Sigmoid colon (tissue), 7 donors: ENCODE measurements around the gene ERAL1. TPM values are rescaled to one million over a fixed set of nuclear protein-coding genes. Genes with fewer than 3 reads are reported as not detected.
"Not testable (repeated sequence)": the region's sequence is repeated elsewhere in the genome, so short reads cannot be mapped to it uniquely, and the experiment has no call there.

ENCODE experiments used
- DNase-seq: peaks from one replicate; pipeline ENCODE4 v3.0.0-alpha.2; 2019
- H3K27ac ChIP-seq, 4 donors: fragments of 200-600 bp; sonication (generic); one replicate each; pipeline ENCODE4 v1.5.1; 2016 to 2019; ENCODE audit warnings: mild to moderate bottlenecking in 1 of 4
- H3K27me3 ChIP-seq, 3 donors: fragments of 200-600 bp; sonication (generic); one replicate each; pipeline ENCODE4 v1.5.1; 2019; ENCODE audit warnings: mild to moderate bottlenecking in 1 of 3
- H3K36me3 ChIP-seq, 4 donors: fragments of 200-600 bp; sonication (generic); one replicate each; pipeline ENCODE4 v1.5.1; 2016 to 2019
- H3K4me1 ChIP-seq, 4 donors: fragments of 200-600 bp; sonication (generic); one replicate each; pipeline ENCODE4 v1.5.1; 2017 to 2019
- H3K4me3 ChIP-seq, 4 donors: fragments of 200-600 bp; sonication (generic); one replicate each; pipeline ENCODE4 v1.5.1; 2017 to 2019; ENCODE audit warnings: mild to moderate bottlenecking in 2 of 4, moderate library complexity in 1 of 4
- H3K9me3 ChIP-seq, 4 donors: fragments of 200-600 bp in 3 of 4; sonication (generic) in 3 of 4; one replicate each; pipeline versions ENCODE4 v1.5.1 to v1.6.1; 2013 to 2019
- EP300 ChIP-seq, 4 donors: sonication (generic); formaldehyde crosslinking; IDR thresholded peaks; one replicate each; pipeline ENCODE4 v1.6.1; 2017; ENCODE audit warnings: antibody characterized with exemption in 4 of 4
- POLR2A ChIP-seq, 2 donors: fragments of 450-650 bp; IDR thresholded peaks; one replicate each; pipeline ENCODE4 v1.6.1; 2016; ENCODE audit warnings: antibody characterized with exemption in 2 of 2, mild to moderate bottlenecking in 2 of 2, moderate library complexity in 2 of 2
- POLR2AphosphoS5 ChIP-seq, 4 donors: sonication (generic); formaldehyde crosslinking; IDR thresholded peaks; one replicate each; pipeline ENCODE4 v1.6.1; 2017; ENCODE audit warnings: antibody characterized with exemption in 4 of 4
- WGBS, 2 donors: extraction: QIAGEN DNeasy Blood & Tissue Kit; methylation state at CpG; one replicate each; pipeline ENCODE4 v1.1.7; 2013; 5-methylcytosine and 5-hydroxymethylcytosine counted together
- intact Hi-C: fragments of 100-400 bp; cut with DNase I; formaldehyde crosslinking; loops from one replicate; pipeline ENCODE4 v1.15.1; 2023
- polyA plus RNA-seq, 3 donors: library from polyadenylated mRNA; stranded (reverse); fragments of 200-250 nt; gene quantifications; one replicate each; pipeline ENCODE4 v1.2.3, GENCODE V29; 2013
- total RNA-seq, 4 donors: library from RNA; depleted of rRNA; stranded (reverse); fragments of >200 nt; gene quantifications; one replicate each; pipeline ENCODE4 v1.1.0, GENCODE V29; 2016
- TF ChIP-seq, protein P1 (sequence below), 4 experiments: fragments of 450-650 bp in 3 of 4; fragments of 200-600 bp in 1 of 4; IDR thresholded peaks; one replicate each; pipeline ENCODE4 v1.5.1; 2016 to 2019; ENCODE audit warnings: antibody characterized with exemption in 4 of 4, mild to moderate bottlenecking in 3 of 4, moderate library complexity in 2 of 4
- donor health status: healthy with polysubstance abuse.
- donor health status: Bipolar disorder and iron deficiency.
- donor health status: healthy.

ERAL1 gene
- total and polyA plus RNA-seq, 7 donors: 20.2 to 43.2 (median 34.6) TPM

DNA sequence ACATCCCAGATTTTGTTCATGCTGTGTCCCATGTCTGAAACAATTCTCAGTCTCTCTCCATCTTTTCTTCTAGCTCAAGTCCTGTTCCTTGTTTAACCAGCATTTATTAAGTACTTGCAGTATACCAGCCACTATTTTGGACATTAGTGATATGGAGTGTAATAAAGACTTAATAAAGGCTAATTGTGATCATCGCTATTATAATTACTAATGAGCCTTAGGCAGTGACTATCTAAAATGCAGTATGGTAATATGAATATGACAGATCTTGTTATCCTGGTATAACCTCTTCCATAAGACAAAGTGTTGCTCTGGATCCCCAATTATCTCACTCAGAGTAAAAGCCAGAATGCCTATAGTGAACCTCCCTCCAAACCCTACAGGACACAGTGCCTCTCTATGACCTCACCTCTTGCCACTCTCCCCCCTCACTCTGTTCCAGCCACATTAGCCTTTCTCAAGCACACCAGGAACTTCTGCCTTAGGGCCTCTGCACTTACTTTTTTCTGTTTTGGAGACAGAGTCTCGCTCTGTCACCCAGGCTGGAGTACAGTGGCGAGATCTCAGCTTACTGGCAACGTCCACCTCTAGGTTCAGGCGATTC lies 44.5 kb downstream of the ERAL1 start:
- TF ChIP-seq POLR2A (IDR thresholded peaks at IDR 0.05): no peak
- no peaks in the 10 kb centered on the region for H3K36me3 ChIP-seq
- peaks cover 0 to 40% (median 36%) of the 10 kb centered on the region in 4 donors for H3K4me1 ChIP-seq
- WGBS, 2 donors: 97% methylated on average over 5 of the region's 5 CpGs
- H3K4me3 ChIP-seq: no peak overlapping the region
- DNase-seq: no peak
- H3K9me3 ChIP-seq: no peaks in the 10 kb centered on the region
- no peaks in the 10 kb centered on the region for H3K27me3 ChIP-seq
- intact Hi-C loops: loop anchor here (5.0 kb wide), 3 partner anchors 47 to 172 kb away; partner anchors contain the start of genes NEK8 and TLCD1
- H3K27ac ChIP-seq: peak overlapping the region in 1 of 4 donors; percentile 96

DNA sequence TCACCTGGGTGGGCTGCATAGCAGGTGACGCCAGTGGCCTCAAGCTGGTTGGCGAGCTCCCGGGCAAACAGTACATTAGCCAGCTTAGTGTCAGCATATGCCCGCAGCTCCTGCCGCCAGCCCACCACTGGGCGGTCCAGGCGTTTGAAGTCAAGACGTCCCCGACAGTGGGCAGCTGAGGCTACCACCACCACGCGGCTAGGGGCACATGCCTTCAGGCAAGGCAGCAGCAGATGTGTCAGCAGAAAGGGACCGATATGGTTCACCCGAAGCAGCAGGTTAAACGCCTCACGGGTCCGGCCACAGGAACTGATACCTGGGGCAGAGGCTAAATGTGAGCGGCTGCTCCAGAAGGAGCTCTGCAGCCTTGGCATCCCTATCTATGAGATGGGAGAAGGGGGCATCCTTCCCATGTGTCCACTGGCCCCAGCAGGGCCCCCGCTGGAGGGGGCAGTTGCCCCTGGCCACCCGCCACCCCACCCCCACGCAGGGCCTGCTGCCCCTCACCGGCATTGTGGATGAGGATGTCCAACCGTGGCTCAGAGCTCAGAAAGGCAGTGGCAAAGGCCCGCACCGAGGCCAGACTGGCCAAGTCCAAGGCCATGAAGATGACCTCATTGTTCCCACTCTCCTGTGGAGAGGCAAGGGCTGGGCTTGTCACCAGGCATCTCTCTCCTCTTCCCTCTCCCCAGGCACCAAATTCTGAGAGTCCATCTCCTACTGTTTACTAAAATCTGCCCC lies 46.3 kb downstream of the ERAL1 start:
- Histone ChIP-seq H3K27me3 (no peaks in the 10 kb centered on the region), H3K4me1 (peaks cover 0 to 37% (median 33%) of the 10 kb centered on the region in 4 donors), H3K27ac (no peak overlapping the region), H3K36me3 (peaks cover 3 to 8% (median 5%) of the 10 kb centered on the region in 4 donors), H3K4me3 (no peak overlapping the region), H3K9me3 (no peaks in the 10 kb centered on the region)
- intact Hi-C loops: no loop called here
- TF ChIP-seq POLR2A (IDR thresholded peaks at IDR 0.05): no peak
- no peak for TF ChIP-seq EP300 (IDR thresholded peaks at IDR 0.05)
- no peak for TF ChIP-seq POLR2AphosphoS5 (IDR thresholded peaks at IDR 0.05)
- TF ChIP-seq, protein P1, sequence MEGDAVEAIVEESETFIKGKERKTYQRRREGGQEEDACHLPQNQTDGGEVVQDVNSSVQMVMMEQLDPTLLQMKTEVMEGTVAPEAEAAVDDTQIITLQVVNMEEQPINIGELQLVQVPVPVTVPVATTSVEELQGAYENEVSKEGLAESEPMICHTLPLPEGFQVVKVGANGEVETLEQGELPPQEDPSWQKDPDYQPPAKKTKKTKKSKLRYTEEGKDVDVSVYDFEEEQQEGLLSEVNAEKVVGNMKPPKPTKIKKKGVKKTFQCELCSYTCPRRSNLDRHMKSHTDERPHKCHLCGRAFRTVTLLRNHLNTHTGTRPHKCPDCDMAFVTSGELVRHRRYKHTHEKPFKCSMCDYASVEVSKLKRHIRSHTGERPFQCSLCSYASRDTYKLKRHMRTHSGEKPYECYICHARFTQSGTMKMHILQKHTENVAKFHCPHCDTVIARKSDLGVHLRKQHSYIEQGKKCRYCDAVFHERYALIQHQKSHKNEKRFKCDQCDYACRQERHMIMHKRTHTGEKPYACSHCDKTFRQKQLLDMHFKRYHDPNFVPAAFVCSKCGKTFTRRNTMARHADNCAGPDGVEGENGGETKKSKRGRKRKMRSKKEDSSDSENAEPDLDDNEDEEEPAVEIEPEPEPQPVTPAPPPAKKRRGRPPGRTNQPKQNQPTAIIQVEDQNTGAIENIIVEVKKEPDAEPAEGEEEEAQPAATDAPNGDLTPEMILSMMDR (IDR thresholded peaks at IDR 0.05): no peak
- DNase-seq: no peak
- 92% methylated on average over 24 of the region's 24 CpGs for WGBS, 2 donors

DNA sequence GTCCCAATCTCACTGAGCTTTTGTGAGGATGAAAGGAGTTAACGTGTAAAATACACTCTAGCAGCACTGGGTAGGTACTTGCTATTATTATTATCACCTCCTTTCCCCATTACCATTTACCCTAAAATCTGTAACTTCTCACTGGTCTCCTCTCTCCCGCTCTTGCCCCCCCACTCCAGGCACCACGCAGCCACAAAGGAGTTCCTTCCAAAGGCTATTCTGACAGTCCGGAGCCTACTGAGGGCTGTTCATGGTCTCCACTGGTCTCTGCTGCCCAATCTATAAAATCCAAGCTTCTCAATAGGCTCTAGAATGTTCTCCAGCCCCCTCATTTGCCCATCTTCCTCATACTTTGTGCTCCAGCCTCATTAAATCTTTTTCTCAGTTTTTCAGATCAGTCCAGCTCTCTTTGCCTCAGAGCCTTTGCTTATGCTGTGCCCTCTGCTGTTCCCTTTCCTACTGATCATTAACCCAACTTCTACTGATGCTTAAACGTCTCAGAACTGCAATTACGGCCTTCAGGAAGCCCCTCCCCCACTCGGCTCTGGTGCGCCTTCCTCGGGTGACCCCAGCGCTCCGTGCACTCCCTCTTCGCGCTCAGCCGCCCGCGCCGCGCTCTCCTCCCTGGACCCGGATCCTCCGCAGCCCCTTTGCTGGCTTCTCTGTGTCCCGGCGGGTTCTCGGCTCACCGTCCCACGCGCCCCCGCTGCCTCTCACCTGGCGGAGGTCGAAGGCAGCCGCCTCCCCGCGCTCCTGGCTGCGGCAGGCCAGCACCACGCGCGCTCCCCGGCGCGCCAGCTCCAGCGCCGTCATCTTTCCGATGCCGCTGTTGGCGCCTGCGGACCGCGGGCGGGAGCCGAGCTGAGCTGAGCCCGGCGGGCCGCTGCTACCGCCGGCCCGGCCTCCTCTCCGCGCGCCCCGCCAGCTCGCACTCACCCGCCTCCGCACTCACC lies 47.3 kb downstream of the ERAL1 start:
- no peaks in the 10 kb centered on the region for H3K27me3 ChIP-seq
- intact Hi-C loops: no loop called here
- peaks cover 0 to 40% (median 35%) of the 10 kb centered on the region in 4 donors for H3K4me1 ChIP-seq
- no peak for DNase-seq
- H3K36me3 ChIP-seq: peaks cover 4 to 18% (median 12%) of the 10 kb centered on the region in 4 donors
- no peaks in the 10 kb centered on the region for H3K9me3 ChIP-seq
- peak overlapping the region; percentile 45 to 82 (median 74) for H3K4me3 ChIP-seq
- TF ChIP-seq POLR2AphosphoS5 (IDR thresholded peaks at IDR 0.05): no peak
- TF ChIP-seq, protein P1 (IDR thresholded peaks at IDR 0.05): no peak
- TF ChIP-seq EP300 (IDR thresholded peaks at IDR 0.05): no peak
- WGBS, 2 donors: 4 to 5% methylated on average over 62 of the region's 62 CpGs
- H3K27ac ChIP-seq: peak overlapping the region; percentile 82 to 91 (median 86)

DNA sequence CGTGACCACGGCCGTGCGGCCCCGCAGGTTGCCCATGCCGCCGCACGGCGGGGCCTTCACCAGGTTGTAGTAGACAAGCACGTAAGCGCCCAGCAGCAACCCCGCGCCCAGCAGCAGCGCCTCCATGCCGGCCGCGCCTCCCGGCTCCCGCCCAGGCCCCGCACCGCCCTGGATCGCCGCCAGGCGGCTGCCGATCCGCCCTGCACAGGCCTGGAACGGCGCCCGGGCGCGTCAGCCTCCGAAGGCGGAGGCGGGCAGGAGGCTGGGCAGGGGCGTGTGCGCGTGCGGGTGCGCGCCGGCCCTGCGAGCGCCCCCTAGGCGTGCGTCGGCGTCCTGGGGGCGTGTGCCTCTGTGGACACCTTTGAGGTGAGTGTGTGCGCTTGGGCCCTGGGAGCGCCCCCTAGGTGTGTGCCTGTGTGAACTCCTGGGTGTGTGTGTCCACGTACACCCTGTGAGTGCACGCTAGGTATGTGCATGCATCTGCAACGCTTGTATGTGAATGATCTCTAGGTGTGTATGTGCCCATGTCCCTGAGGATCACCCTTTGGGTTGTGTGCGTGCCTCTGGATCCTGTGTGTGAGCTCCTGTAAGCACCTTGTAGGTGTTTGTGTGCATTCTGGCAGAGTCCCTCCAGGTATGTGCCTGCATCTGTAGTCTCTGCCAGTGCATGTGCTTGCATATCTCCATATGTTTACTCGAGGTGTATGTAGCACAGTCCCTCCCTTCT lies 48.2 kb downstream of the ERAL1 start, which contains the start of gene DHRS13:
Gene DHRS13, minus strand, starts transcription at position 261 of the 727 bp plus-strand sequence. Its CDS starts 135 bp downstream, at position 126.
- Histone ChIP-seq H3K4me3 (peak within 1 kb of the TSS; percentile 45 to 82 (median 74)), H3K4me1 (peaks cover 0 to 45% (median 41%) of the 10 kb centered on the region in 4 donors), H3K27ac (peak within 1 kb of the TSS; percentile 82 to 91 (median 86)), H3K27me3 (no peaks in the 10 kb centered on the region), H3K36me3 (peaks cover 4 to 23% (median 14%) of the 10 kb centered on the region in 4 donors), H3K9me3 (no peaks in the 10 kb centered on the region)
- intact Hi-C loops: no loop called here
- TF ChIP-seq EP300 (IDR thresholded peaks at IDR 0.05) (no peak), POLR2A (IDR thresholded peaks at IDR 0.05) (no peak), POLR2AphosphoS5 (IDR thresholded peaks at IDR 0.05) (peak in 1 of 4 donors; percentile 20)
- TF ChIP-seq, protein P1 (IDR thresholded peaks at IDR 0.05): peak; percentile 28 to 81 (median 54)
- peak; percentile 91 for DNase-seq
- WGBS, 2 donors: 0 to 1% methylated on average over 55 of the region's 55 CpGs

DNA sequence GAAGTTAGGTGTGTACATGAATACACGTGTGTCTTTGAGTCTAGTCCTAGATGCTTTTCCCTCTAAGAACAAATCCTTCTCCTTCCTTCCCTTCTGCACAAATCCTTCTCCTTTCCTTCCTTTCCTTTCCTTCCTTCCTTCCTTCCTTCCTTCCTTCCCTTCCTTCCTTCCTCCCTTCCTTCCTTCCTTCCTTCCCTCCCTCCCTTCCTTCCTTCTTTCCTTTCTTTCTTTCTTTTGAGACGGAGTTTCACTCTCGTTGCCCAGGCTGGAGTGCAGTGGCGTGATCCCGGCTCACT lies 48.7 kb downstream of the ERAL1 start:
- 54 to 70% methylated on average over 5 of the region's 5 CpGs for WGBS, 2 donors
- DNase-seq, intact Hi-C loops, H3K27me3 ChIP-seq, H3K9me3 ChIP-seq: not testable (repeated sequence)
- H3K4me3 ChIP-seq: peak overlapping the region in 1 of 4 donors; percentile 74
- H3K36me3 ChIP-seq: peaks cover 4 to 23% (median 14%) of the 10 kb centered on the region in 4 donors
- H3K4me1 ChIP-seq: peaks cover 0 to 45% (median 41%) of the 10 kb centered on the region in 4 donors
- peak overlapping the region in 2 of 4 donors; percentile 82 to 85 for H3K27ac ChIP-seq
